HG03520 (cell line): ENCODE data around the gene PRRC2B.

Experiments
- ATAC-seq: cut with Tn5 transposase; IDR thresholded peaks from one replicate; pipeline ENCODE4 v1.9.1; 2021; ENCODE audit warnings: mild to moderate bottlenecking, moderate library complexity; ENCODE audit not compliant: unreplicated experiment

The PRRC2B gene

DNA sequence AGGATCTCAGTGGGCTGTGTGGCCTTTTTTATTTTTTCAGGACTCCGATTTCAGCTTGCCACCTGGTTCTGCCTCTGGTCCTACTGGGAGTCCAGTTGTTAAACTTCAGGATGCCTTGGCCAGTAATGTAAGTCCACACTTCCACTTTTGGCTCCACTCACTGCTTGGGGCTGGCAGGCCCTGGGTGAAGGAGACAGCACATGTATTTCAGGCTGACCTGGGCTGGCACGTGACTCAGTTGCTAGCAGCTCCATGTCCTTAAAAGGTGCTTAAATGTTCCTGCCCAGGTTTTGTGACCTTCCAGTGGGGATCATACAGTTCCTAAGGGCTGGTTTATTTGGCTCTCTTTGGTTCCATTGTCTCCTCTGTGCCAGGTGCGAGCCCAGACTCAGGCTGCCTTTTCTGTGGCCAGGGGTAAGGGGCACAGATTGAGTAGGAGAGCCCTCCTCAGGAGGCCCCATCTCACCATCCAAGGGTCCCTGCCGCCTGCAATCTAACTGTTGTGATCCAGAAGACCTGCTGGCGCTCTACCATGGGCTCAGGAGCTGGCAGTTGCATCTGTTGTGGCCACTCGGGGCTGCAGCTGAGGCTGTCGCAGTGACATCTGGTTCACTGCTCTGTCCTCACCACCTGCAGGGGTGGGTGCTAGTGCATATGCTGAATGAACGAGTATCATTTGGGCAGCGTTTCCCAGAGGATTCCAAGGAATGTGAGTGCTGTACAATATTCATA lies 89.6 kb downstream of the PRRC2B start:
- no peak for ATAC-seq

GRCh38 chr9:131484051-131484445 lies 90.2 kb downstream of the PRRC2B start:
- ATAC-seq, result no peak

- no peak for ATAC-seq
Measured at GRCh38 chr9:131484560-131485185, 90.8 kb downstream of the PRRC2B start.

DNA sequence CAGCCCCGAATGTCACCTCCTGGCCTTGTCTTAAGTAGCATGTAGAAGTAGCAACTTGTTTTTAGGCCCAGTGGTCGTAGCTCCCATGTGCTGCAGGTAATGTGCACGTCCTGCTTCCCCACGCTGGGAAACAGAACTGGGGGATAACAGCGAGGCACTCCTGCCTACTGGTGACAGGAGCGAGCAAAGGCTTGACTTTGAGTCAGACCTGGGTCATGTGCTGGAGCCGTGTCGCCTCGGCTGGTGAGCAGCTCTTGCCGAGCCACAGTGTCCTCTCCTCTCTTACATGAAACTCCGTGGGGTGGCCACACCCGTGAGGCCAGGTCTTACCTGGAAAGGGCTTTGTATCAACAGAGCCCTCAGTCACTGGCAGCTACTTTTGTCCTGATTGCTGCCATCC lies 91.3 kb downstream of the PRRC2B start:
- no peak for ATAC-seq

DNA sequence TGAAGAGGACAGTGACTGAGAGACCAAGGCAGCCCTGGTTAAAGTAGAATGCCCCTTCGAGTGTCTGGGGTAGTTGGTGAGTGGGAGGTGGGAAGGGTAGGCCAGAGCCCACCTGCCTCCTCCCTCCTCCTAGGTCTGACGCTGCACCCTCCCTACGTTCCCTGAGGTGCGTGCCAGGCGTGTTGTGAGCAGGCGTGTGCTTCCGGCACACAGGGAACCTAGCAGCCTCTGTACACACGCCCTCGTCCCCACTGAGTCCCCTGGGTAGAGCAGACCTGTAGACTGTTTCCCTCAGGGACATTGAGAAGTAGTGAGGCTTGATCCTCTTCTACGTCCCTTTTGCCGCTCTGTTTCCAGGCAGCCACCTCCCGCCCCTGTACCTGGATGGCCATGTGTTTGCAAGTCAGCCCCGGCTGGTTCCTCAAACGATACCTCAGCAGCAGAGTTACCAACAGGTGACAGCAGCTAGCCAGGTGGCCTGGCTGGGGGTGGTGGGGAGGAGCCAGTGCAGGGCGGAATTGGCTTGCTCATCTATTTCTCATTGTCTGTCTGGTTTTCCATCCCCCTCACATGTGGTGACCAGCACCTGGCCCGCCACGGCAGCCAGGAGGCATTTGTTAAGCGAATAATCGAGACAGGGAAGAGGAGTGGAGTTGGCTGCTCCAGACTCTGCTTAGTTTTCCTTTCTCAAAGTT lies 92.0 kb downstream of the PRRC2B start:
- ATAC-seq, result no peak

DNA sequence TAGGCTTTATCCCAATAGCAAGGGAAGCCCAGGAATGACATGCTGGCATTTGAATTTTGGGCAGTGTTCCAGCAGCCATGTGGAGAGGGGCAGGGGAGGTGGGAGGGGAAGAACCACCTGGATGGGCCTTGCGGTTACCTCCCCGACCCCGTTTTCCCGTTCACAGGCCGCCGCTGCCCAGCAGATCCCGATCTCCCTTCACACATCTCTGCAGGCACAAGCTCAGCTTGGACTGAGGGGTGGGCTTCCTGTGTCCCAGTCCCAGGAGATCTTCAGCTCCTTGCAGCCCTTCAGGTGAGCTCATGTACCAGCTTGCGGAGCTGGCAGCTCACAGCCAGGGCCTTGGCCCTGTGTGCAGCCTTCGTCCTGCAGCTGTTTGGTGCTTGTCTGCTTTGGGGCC lies 93.1 kb downstream of the PRRC2B start:
- no peak for ATAC-seq

DNA sequence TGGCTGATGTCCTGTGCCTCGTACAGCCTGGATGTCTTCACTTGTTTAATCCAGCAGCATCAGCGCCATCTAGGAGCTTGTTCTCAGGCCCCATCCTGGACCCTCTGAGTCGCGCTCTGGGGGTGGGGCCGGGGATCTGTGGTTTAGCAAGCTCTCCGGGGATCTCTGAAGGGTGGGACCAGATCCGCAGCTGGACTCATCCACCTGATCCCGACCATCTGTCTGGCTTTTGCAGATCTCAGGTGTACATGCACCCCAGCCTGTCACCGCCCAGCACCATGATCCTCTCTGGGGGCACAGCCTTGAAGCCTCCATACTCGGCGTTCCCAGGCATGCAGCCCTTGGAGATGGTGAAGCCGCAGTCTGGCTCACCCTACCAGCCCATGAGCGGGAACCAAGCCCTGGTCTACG lies 93.7 kb downstream of the PRRC2B start:
- no peak for ATAC-seq

DNA sequence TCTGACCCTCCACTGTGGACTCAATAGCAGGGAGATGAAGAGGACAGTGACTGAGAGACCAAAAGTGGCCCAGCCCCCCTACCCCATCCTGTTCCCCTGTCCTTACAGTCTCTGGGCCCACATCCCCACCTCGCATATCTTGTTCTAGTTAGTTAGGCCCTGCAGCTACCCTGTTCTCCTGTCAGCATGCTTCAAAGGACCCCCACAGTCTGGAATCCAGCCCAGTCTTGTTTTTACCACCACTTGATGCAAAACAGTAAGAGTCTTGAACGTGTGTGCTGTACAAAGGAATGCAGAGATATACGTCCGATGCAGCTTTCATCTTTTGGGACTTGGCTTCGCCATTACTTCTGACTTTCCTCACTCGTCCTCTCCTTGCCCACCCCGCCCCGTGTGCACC lies 96.6 kb downstream of the PRRC2B start:
- no peak for ATAC-seq

GRCh38 chr9:131491001-131491710 lies 97.3 kb downstream of the PRRC2B start:
- no peak for ATAC-seq

DNA sequence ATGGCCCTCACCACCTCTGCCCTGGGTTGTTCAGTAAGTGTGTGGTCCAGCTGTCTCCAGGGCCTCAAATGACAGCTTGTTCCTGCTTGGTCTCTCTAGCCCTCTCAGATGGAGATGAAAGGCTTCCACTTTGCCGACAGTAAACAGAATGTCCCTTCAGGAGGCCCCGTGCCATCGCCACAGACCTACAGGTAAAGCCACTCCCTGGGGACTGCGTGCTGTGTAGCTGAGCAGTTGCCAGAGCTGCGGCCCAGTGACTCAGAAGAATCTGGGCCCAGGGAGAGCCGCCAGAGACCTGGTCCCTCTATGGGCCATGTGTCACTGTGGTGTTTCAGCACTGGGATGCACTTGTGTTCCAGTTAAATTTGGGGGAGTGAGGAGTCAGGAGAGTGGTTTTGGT lies 98.2 kb downstream of the PRRC2B start:
- ATAC-seq, result no peak

GRCh38 chr9:131494296-131494870 lies 100.5 kb downstream of the PRRC2B start:
- no peak for ATAC-seq

GRCh38 chr9:131495785-131496184 lies 101.9 kb downstream of the PRRC2B start:
- ATAC-seq, result no peak

- no peak for ATAC-seq
Measured at GRCh38 chr9:131496844-131497405, 103.0 kb downstream of the PRRC2B start.

- ATAC-seq, result no peak
Measured at GRCh38 chr9:131499254-131499767, 105.4 kb downstream of the PRRC2B start.

- no peak for ATAC-seq
Measured at GRCh38 chr9:131500377-131500776, 106.5 kb downstream of the PRRC2B start.

DNA sequence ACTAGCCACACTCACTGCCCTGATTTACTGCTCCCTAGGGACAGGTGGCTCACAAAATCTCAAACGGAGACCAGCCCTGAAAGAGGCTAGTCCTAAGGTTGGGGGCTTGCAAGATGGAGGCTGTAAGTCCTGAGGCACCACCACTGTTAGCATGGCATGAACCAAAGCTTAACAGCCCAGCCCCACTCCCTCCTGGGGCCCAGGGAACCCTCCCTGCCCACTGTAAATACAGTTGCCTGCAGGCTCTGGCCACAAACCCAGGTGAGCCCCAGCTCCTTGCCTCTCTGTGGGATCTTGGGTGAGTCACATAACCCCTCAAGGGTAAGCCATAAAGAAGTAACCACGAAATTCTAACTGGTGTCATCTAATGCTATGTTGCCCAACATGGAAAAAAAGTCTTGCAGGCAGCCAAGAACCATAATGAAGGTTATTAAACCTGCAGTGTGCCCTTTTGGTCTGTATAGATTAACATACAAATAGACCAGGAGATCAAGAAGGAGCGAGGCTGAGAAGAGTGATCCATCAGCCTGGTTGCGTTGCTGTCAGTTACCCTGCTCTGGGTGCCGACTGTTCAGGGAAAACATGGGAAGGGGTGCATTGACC lies 107.2 kb downstream of the PRRC2B start:
- no peak for ATAC-seq

DNA sequence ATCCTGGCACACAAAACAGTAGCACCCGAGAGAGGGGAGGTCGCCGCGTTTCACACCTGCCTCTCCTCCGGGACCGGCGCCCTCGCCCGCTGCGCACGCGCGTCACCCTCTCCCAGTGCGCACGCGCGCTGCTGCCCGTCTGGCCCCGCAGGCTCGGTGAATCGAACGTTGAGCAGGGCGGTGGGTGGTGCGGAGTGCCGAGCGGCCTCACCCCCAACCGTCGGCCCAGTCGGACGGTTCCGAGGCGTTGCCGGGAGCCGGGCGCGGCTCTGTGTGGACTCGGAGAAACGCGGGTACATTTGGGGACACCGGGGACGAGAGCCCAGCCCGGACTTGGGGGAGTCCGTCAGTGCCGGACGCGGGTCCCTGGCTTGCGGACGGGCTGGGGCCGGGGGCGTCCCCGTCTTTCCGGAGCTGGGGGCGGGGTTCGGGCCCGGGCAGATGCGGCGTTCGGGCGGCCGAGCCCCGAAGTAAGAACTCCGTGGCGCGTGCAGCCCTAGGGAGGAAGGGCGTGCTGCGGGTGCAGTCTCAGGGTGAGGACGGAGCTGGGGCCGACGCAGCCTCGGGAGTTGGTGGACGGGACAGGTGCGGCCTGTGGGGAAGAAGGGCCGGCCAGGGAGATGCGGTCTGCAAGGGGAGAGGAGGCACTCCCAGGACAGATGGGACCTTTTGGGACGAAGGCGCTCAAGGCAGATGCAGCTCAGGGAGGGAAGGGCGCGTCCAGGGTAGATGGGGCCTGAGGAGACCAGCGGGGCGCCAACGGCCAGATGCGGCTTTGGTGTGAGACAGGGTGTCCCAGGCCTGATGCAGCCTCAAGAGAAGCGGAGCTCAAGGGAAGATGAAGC lies 109.1 kb downstream of the PRRC2B start, which contains the start of gene POMT1:
Gene POMT1, plus strand, starts transcription at position 138 of the 845 bp plus-strand sequence. CDS start 1,301 bp downstream, outside the sequence.
- ATAC-seq, result peak; percentile 79

DNA sequence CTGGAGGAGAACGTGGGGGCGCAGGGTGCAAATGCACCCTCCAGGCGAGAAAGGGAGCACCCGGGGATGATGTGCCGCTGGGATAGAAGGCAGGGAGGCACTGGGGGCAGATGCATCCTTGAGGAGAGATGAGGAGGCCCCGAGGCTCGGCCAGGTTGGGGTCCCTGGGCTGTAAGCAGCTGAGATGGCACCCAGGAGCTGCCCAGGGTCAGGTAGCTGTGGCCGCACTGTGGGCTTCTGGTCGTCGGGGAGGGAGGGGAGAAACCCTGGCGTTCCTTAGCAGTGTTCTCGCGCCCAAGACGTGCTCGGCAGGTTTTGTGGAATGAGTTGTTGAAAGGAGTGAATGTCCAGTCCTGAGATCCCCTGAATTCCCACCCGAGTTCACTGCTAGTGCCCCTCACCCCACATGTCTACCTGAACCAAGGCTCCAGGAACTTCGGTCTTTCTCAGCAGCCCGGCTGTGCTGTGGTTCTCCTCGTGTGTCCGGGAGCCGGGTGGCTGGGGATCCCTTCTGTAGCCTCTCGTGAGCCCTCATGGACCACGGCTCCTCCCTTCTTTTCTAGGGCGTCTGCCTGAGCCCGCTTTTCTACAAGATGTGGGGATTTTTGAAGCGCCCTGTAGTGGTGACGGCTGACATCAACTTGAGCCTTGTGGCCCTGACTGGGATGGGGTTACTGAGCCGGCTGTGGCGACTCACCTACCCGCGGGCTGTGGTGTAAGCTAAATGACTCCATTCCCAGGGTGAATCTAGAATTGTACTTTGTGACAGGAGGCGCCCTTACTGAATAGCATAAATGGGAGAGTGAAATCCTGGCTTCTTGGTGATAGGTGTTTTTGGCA lies 110.0 kb downstream of the PRRC2B start:
- no peak for ATAC-seq
